ENCODE data around the gene UXS1. TPM values are rescaled to one million over a fixed set of nuclear protein-coding genes. Genes with fewer than 3 reads are reported as not detected.

The UXS1 gene
- total and polyA plus RNA-seq, 2 donors (not counting 1 experiment from before 2014, with no cell fraction given), result 20.3 to 44.8 TPM

DNA sequence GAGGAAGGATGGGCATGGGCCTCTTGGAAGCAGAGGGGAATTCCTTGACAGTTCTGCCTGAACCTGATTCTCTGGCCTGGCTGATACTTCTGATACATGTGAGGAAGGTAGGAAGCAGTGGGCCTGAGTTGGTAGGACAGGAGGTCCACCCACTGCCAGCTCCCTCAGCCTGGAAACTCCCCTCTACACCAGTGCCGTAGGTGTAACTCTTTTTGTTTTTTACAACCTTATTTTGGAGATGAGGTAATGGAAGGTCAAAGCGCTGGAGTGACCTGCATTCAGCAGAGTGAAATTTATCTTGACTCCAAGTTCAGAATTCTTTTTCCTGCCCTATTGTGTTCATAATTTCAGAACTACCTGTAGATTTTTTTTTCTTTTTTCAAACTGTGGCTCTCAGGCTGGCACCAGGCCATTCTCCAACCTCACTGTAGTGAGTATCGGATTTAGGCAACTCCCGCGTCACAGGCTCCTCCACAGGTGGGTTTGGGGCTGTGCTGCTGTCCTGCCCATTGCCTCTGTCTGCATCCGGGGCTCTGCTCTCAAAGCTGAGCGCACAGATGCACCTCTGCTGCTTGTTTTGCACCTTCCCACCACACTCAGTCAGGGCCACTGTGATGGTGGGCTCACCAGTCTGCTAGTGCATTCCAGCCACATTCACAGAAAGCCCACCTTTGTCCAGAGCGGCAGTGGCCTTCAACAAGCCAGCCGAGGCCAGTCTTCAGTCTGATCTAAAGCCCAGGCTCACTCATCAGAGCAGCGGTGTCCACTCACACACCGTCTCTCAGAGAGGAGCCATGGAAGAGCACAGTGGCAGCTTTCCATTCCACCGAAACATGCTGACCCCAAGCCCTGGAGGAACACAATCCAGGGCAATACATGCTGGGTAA lies 87.2 kb downstream of the UXS1 start:
- no peak overlapping the region for H2AFZ ChIP-seq (ENCODE audit: insufficient read depth, low read depth, low read length, poor library complexity, severe bottlenecking)
- ChIA-PET CTCF (interaction anchor here (0.6 to 0.8 kb wide), 2 partner anchors 92 to 335 kb away, joined by 3 read pairs; no protein-coding TSS in a partner anchor), POLR2A (no interaction called here)
- H4K20me1 ChIP-seq (ENCODE audit: control insufficient read depth, insufficient read depth, low read length, poor library complexity, severe bottlenecking), result peaks cover 8% of the 10 kb centered on the region
- no peak overlapping the region for H3K4me3 Mint-ChIP-seq
- no peaks in the 10 kb centered on the region for H3K4me1 ChIP-seq (ENCODE audit: control insufficient read depth in 2 of 2, insufficient read depth in 2 of 2, low read length in 2 of 2)
- ATAC-seq (ENCODE audit: low read depth), result no peak
- no peak overlapping the region for H3K27ac ChIP-seq (ENCODE audit: low read length in 2 of 2)
- peaks cover 13% of the 10 kb centered on the region for H3K4me1 Mint-ChIP-seq
- H3K4me3 ChIP-seq (ENCODE audit: control extremely low read depth in 1 of 5, extremely low read depth in 1 of 5, insufficient read depth in 1 of 5, low read depth in 2 of 5, low read length in 4 of 5), result no peak overlapping the region
- no peaks in the 10 kb centered on the region for H3K79me2 ChIP-seq (ENCODE audit: control insufficient read depth, insufficient read depth, low read length)
- no peaks in the 10 kb centered on the region for H3K27me3 ChIP-seq (replicated peaks in 1 of 4; ENCODE audit: control extremely low read depth in 1 of 4, control insufficient read depth in 3 of 4, insufficient read depth in 4 of 4, low read length in 3 of 4)
- no peak overlapping the region for H3K4me2 ChIP-seq (replicated peaks; ENCODE audit: low read depth, low read length, poor library complexity, severe bottlenecking)
- no peaks in the 10 kb centered on the region for H3K9me3 ChIP-seq (ENCODE audit: control extremely low read depth in 1 of 3, control insufficient read depth in 2 of 3, insufficient read depth in 1 of 3, low read length in 2 of 3)
- peaks cover 0 to 39% of the 10 kb centered on the region in 2 experiments for H3K36me3 ChIP-seq (replicated peaks in 1 of 2; ENCODE audit: control extremely low read depth in 1 of 2, control insufficient read depth in 1 of 2, extremely low read depth in 1 of 2, insufficient read depth in 2 of 2, low read length in 1 of 2)
- no peak overlapping the region for H3K27ac Mint-ChIP-seq
- intact Hi-C loops (cut with micrococcal nuclease), result loop anchor here (5.0 to 10.0 kb wide), 3 partner anchors 85 to 742 kb away; partner anchors contain the start of gene UXS1
- H3K9me3 Mint-ChIP-seq (ENCODE audit: insufficient read depth), result no peaks in the 10 kb centered on the region
- TF ChIP-seq, protein P1, sequence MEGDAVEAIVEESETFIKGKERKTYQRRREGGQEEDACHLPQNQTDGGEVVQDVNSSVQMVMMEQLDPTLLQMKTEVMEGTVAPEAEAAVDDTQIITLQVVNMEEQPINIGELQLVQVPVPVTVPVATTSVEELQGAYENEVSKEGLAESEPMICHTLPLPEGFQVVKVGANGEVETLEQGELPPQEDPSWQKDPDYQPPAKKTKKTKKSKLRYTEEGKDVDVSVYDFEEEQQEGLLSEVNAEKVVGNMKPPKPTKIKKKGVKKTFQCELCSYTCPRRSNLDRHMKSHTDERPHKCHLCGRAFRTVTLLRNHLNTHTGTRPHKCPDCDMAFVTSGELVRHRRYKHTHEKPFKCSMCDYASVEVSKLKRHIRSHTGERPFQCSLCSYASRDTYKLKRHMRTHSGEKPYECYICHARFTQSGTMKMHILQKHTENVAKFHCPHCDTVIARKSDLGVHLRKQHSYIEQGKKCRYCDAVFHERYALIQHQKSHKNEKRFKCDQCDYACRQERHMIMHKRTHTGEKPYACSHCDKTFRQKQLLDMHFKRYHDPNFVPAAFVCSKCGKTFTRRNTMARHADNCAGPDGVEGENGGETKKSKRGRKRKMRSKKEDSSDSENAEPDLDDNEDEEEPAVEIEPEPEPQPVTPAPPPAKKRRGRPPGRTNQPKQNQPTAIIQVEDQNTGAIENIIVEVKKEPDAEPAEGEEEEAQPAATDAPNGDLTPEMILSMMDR (IDR thresholded peaks at IDR 0.05), result no peak
- no peak for TF ChIP-seq EZH2 (IDR thresholded peaks at IDR 0.05; ENCODE audit: borderline replicate concordance, insufficient read depth, low read depth, low read length, poor library complexity, severe bottlenecking)
- no peak for DNase-seq
- H3K27me3 Mint-ChIP-seq, result no peaks in the 10 kb centered on the region
- no peak overlapping the region for H3K9ac ChIP-seq (ENCODE audit: low read length)
- WGBS (ENCODE audit: insufficient coverage), result 95% methylated on average over 11 of the region's 12 CpGs
